A673 (cell line): Measurements from ENCODE around the gene VOPP1.
"Not testable (repeated sequence)": the region's sequence is repeated elsewhere in the genome, so short reads cannot be mapped to it uniquely, and the experiment has no call there.

Experiments
- CTCF ChIP-seq: fragments of 300-800, 200-600 bp; sonication (generic); conservative IDR thresholded peaks from 2 replicates; pipeline ENCODE4 v1.5.1; 2017; ENCODE audit warnings: low read depth, mild to moderate bottlenecking, antibody characterized with exemption, low read length, moderate library complexity, mixed read lengths
- EZH2 ChIP-seq: fragments of 200-600 bp; sonication (generic); IDR thresholded peaks from 2 replicates; pipeline ENCODE4 v1.6.1; 2017; ENCODE audit warnings: borderline replicate concordance, low read depth, mild to moderate bottlenecking, mixed read lengths, antibody characterized with exemption, low read length; ENCODE audit not compliant: poor library complexity, severe bottlenecking

- TF ChIP-seq CTCF, EZH2: not testable (repeated sequence)
These were observed 99.9 kb downstream of the VOPP1 start for GRCh38 chr7:55472406-55472805.
